HG02610 (cell line): ENCODE data around the gene BAIAP2L1.
"Not testable (repeated sequence)": the region's sequence is repeated elsewhere in the genome, so short reads cannot be mapped to it uniquely, and the experiment has no call there.

ENCODE experiments used
- ATAC-seq: cut with Tn5 transposase; IDR thresholded peaks from one replicate; pipeline ENCODE4 v1.9.1; 2021; ENCODE audit warnings: mild to moderate bottlenecking, moderate library complexity; ENCODE audit not compliant: unreplicated experiment

BAIAP2L1 gene

GRCh38 chr7:98400542-98401340 is at the start of gene BAIAP2L1:
TSS of gene BAIAP2L1 (minus strand) at chr7:98401090. CDS start at chr7:98400852, 238 bp downstream.
- ATAC-seq: peak; percentile 80

- no peak for ATAC-seq
Measured at GRCh38 chr7:98448766-98449165, 47.9 kb upstream of the BAIAP2L1 start.

- not testable (repeated sequence) for ATAC-seq
Measured at GRCh38 chr7:98440992-98441391, 40.1 kb upstream of the BAIAP2L1 start.

- ATAC-seq: no peak
Measured at GRCh38 chr7:98439484-98439883, 38.6 kb upstream of the BAIAP2L1 start.

DNA sequence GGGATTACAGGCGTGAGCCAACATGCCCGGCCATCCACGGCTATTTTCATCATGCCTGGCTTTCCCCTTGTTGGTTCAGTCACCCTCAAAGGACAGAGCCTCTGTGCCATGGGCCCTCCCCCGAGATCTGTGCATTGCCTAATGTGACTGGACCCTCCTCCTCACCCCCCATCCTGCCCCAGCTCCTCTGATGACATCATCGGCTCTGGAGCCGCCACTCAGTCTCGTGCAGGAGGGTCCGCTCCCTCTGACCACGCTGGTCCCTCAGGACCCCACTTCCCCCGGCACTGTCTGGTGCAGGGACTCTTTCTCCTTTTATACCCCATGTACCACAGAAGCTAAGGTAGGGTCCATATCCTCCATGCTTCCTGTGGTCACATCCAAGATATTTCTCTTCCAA is 33.2 kb upstream of the BAIAP2L1 start:
- no peak for ATAC-seq

DNA sequence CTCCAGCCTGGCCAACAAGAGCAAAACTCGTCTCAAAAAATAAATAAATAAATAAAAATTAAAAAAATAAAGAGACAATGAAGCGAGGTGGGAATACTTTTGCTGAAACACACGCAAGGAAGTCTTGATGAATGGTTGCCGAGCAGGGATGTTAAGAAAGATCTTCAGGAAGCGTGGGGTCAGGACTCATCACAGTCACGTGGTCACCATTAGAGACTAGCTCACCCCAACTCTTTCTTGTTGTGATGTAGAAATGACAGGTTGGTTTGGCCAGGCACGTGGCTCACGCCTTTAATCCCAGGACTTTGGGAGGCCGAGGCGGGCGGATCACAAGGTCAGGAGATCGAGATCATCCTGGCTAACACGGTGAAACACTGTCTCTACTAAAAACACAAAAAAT is 28.9 kb upstream of the BAIAP2L1 start:
- ATAC-seq: no peak

- no peak for ATAC-seq
Measured at GRCh38 chr7:98423043-98423442, 22.2 kb upstream of the BAIAP2L1 start.

- no peak for ATAC-seq
Measured at GRCh38 chr7:98420966-98421612, 20.2 kb upstream of the BAIAP2L1 start.

DNA sequence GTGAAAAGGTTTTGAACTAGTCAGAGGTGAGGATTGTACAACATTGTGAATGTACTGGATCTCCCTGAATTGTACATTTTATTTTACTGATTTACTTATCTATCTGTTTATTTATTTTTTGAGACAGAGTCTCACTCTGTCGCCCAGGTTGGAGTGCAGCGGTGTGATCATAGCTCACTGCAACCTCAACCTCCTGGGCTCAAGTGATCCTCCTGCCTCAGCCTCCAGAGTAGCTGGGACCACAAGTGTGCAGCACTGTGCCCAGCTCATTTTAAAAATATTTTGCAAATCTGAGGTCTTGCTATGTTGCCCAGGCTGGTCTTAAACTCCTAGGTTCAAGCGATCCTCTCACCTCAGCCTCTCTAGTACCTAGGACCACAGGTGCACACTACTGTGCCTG is 19.1 kb upstream of the BAIAP2L1 start:
- not testable (repeated sequence) for ATAC-seq

DNA sequence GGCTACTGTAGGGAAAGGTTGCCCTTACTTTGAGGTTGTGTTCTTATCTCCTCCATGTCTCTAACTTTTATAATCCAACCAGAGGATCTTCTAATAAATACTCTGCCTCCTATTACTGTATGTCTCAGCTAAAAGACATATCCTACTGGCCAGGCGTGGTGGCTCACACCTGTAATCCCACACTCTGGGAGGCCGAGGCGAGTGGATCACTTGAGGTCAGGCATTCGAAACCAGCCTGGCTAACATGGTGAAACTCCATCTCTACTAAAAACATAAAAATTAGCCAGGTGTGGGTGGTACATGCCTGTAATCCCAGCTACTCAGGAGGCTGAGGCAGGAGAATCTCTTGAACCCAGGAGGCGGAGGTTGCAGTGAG is 18.4 kb upstream of the BAIAP2L1 start:
- ATAC-seq: not testable (repeated sequence)

DNA sequence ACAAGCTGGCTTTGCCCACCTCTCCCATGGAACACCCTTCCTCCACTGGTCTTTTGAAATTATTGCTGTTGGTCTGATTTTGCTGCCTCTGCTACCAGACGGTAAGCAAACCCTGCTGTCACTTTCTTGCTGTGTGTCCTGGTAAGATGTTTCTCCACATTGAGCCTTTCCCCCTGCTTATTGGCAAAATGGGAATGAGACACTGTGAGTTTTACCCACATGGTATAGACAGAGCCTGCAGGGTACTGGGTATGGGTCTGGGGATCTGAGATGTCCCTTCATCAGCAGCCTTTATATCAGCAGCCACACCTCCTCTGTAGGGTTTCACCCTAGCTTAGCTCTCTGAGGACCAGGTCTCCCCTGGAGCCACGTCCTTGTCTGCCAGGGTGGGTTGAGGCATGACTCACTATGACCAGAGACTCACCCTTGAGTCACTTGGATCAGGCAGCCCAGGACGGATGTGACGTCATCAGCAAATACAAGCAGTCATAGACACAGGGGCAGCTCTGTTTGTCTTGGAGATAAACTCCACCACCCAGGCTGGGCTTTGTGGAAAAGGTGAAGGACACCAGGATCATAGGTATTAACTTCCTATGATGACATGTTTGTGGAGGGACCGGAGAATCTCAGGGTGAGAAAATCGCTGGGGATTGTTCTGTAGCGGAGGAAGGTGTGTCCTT is 17.9 kb upstream of the BAIAP2L1 start:
- no peak for ATAC-seq

DNA sequence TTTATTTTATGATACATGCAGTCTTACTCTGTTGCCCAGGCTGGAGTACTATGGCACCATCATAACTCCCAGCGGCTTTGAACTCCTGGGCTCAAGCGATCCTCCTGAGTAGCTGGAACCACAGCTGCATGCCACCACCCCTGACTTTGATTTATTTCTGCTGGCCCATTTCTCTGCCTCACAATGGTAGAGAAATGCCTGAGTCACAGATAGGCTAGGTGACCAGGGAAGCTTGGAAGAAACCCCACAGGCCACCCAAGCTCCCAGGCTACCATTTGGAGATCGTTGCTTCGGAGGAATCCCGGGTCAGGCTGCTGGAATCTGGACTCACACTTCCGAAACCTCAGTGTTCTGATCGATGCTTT is 17.4 kb upstream of the BAIAP2L1 start:
- ATAC-seq: no peak

DNA sequence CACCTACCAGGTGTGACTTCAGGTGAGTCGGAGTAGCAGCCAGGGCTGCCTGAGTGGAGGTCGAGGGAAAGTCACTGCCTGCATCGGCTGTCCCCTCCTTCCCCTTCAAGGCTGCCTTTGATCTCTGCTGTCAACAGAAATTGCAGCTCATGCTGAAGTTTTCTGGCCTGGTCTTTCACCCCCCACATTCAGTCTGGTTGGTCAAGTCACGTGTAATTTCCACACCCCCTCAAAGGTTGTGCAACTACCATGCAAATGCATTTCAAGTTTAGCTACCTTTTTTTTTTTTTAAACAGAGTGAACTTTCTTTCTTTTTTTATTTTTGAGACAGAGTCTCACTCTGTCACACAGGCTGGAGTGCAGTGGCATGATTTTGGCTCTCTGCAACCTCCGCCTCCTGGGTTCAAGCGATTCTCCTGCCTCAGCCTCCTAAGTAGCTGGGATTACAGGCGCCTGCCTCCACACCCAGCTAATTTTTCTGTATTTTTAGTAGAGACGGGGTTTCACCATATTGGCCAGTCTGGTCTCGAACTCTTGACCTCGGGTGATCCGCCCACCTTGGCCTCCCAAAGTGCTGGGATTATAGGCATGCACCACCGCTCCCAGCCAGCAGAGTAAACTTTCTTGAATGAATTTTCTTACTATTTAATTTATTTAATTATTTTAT is 16.8 kb upstream of the BAIAP2L1 start:
- ATAC-seq: not testable (repeated sequence)

DNA sequence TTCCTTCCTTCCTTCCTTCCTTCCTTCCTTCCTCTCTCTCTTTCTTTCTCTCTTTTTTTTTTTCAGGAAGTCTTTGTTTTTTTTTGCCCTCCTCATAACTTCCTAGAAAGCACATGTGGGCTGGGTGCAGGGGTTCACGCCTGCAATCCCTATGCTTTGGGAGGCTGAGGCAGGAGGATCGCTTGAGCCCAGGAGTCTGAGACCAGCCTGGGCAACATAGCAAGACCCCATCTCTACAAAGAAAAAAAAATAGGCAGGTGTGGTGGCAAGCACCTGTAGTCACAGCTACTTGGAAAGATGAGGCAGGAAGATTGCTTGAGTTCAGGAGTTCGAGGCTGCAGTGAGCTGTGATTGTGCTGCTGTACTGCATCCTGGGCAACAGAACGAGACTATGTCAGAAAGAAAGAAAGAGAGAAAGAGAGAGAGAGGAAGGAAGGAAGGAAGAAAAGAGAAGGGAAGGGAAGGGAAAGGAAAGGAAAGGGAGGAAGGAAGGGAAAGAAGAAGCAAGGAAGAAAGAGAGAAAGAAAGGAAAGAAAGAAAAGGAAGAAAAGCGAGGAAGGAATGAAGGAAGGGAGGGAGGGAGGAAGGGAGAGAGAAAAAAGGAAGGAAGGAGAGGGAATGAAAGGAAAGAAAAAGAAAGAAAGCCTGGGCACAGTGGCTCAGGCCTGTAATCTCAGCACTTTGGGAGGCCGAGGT is 13.5 kb upstream of the BAIAP2L1 start:
- no peak for ATAC-seq

GRCh38 chr7:98413655-98414054 is 12.8 kb upstream of the BAIAP2L1 start:
- not testable (repeated sequence) for ATAC-seq

DNA sequence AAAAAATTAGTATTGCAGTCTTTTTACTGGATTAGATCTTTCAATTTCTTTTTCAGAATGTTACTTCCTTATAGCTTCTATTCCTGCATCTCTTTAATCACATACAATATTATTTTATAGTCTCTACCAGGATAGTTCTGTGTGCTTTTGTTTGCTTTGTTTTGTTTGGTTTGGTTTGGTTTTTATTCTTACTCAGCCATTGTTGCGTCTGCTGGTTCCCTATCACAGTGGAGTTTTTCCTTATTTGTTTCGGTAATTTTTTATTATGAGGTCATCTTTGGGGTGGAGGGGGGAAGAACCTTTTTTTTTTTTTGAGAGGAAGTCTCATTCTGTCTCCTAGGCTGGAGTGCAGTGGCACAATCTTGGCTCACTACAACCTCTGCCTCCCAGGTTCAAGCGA is 9.0 kb upstream of the BAIAP2L1 start:
- ATAC-seq: no peak

DNA sequence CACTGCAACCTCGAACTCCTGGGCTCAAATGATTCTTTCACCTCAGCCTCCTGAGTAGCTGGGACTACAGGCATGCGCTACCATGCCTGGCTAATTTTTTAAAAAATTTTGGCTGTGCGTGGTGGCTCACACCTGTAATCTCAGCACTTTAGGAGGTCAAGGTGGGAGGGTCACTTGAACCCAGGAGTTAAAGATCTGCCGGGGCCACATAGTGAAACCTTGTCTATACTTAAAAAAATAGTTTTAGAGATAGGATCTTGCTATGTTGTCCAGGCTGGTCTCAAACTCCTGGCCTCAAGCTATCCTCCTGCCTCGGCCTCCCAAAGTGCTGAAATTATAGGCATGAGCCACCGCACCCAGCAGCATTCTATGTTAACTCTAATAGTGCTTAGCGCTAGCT is 7.3 kb upstream of the BAIAP2L1 start:
- ATAC-seq: not testable (repeated sequence)

DNA sequence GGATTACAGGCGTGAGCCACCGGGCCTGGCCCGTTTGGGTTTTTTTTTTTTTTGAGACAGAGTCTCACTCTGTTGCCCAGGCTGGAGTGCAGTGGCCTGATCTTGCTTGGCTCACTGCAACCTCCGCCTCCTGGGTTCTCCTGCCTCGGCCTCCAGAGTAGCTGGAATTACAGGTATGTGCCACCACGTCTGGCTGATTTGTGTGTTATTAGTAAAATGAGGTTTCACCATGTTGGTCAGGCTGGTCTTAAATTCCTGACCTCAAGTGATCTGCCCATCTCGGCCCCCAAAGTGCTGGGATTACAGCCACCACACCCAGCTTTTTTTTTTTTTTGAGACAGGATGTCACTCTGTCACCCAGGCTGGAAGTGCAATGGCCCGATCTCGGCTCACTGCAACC is 5.9 kb upstream of the BAIAP2L1 start:
- no peak for ATAC-seq

- no peak for ATAC-seq
Measured at GRCh38 chr7:98404840-98405239, 4.0 kb upstream of the BAIAP2L1 start.

- no peak for ATAC-seq
Measured at GRCh38 chr7:98399890-98400541, 874 bp downstream of the BAIAP2L1 start.
